Measurements from ENCODE around the gene HOXC11.

The HOXC11 gene

DNA sequence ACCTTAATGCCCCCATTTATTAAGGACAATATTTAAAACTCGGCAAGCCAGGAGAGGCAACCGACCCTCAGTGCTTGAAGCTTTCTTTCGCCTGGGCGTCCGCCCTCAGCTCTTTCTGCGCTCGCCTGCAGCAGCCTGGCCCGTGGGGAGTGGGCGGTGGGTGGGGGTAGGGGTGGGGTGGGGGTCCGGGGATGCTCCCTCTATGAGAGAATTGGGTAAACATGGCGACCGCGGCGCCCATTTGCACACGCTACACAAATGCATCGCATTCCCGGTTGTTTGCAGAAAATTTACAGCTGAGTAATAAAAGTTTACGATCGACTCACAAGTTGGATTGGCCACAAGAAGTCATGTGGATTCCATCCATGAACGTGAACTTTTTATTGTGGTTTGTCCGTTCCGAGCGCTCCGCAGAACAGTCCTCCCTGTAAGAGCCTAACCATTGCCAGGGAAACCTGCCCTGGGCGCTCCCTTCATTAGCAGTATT, 43.6 kb downstream of the HOXC11 start:
- no peak for DNase-seq (ENCODE audit: low read depth)
- TF ChIP-seq, protein P1, sequence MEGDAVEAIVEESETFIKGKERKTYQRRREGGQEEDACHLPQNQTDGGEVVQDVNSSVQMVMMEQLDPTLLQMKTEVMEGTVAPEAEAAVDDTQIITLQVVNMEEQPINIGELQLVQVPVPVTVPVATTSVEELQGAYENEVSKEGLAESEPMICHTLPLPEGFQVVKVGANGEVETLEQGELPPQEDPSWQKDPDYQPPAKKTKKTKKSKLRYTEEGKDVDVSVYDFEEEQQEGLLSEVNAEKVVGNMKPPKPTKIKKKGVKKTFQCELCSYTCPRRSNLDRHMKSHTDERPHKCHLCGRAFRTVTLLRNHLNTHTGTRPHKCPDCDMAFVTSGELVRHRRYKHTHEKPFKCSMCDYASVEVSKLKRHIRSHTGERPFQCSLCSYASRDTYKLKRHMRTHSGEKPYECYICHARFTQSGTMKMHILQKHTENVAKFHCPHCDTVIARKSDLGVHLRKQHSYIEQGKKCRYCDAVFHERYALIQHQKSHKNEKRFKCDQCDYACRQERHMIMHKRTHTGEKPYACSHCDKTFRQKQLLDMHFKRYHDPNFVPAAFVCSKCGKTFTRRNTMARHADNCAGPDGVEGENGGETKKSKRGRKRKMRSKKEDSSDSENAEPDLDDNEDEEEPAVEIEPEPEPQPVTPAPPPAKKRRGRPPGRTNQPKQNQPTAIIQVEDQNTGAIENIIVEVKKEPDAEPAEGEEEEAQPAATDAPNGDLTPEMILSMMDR (IDR thresholded peaks at IDR 0.05; ENCODE audit: insufficient read depth, low read depth, low read length, missing control alignments) = no peak
- H3K4me3 ChIP-seq (ENCODE audit: low read length) = no peak overlapping the region

DNA sequence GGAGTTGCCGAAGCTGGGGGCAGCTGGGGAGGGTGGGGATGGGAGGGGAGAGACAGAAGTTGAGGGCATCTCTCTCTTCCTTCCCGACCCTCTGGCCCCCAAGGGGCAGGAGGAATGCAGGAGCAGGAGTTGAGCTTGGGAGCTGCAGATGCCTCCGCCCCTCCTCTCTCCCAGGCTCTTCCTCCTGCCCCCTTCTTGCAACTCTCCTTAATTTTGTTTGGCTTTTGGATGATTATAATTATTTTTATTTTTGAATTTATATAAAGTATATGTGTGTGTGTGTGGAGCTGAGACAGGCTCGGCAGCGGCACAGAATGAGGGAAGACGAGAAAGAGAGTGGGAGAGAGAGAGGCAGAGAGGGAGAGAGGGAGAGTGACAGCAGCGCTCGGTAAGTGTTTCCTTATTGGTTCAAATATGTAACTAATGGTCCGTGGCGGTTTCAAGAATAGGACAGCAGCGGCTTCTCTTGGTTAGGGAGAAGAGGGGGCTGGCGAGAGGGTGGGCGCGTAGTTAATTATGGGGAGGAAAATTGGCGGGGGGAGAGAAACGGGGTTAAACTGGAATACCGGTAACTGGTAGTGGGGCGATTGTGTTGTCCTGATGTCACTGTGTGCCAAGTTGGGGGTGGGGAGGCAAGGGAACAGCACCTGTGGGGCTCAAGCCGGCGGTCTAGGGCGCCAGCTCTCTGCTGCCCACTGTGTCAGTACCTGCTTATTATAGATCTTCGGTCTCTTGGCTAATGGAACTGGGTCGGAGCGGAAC, 44.3 kb downstream of the HOXC11 start:
- TF ChIP-seq, protein P1 (IDR thresholded peaks at IDR 0.05; ENCODE audit: insufficient read depth, low read depth, low read length, missing control alignments) = no peak
- peak overlapping the region; percentile 41 for H3K4me3 ChIP-seq (ENCODE audit: low read length)
- no peak for DNase-seq (ENCODE audit: low read depth)

DNA sequence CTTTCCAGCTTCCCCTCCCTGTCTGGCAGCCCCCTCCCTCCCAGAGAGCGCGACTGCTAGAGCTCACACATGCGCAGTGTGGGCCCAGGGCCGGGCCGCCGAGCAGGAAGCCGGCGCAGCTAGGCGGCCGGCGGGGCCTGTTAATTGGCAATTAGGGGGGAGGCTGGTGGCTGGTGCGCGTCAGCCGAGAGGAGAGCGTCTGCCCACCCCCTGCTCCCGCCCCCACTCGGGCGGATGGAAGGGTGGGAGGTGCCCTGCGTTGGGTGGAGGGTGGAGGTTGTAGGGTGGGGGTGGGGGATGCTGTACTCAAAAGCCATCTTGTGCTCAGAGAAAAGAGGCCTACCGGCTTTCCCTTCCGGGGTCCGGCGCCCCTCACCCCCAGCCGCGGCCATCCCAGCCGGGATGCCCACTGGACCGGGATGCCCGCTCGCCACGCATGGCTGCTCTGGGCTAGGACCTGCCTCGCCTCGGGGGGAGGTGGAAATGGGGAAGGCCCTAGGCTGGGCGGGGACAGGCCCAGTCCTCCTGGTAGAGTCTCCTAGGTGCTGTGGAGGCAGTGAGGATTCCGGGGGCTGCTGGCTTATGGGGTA, 45.0 kb downstream of the HOXC11 start:
- DNase-seq (ENCODE audit: low read depth) = peak; percentile 44
- TF ChIP-seq, protein P1 (IDR thresholded peaks at IDR 0.05; ENCODE audit: insufficient read depth, low read depth, low read length, missing control alignments) = no peak
- peak overlapping the region; percentile 41 for H3K4me3 ChIP-seq (ENCODE audit: low read length)

DNA sequence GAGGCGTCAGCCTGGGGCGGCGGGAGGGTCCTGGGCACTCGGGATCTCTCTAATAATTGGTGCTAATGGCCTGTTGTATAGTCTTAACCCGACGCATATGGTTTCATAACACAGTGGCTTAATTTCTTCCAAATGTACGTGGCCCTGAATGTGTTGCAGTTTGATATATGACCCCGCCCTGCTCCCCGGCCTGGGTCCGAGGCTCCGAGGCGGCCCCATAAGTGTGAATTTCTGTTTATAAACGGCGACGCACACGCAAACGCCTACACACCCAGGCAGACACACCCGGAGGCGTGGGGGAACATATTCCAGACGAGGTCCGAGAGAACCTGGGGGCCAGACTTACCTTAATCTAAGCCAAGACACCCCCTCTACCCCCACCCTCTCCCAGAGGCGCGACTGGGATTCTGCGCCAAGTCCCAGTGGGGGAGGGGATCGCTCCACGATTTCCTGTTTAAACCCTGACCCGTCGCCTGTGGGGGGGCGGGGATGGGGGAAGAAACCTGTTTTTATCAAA, 45.6 kb downstream of the HOXC11 start:
- no peak for DNase-seq (ENCODE audit: low read depth)
- TF ChIP-seq, protein P1 (IDR thresholded peaks at IDR 0.05; ENCODE audit: insufficient read depth, low read depth, low read length, missing control alignments) = no peak
- peak overlapping the region; percentile 41 for H3K4me3 ChIP-seq (ENCODE audit: low read length)

DNA sequence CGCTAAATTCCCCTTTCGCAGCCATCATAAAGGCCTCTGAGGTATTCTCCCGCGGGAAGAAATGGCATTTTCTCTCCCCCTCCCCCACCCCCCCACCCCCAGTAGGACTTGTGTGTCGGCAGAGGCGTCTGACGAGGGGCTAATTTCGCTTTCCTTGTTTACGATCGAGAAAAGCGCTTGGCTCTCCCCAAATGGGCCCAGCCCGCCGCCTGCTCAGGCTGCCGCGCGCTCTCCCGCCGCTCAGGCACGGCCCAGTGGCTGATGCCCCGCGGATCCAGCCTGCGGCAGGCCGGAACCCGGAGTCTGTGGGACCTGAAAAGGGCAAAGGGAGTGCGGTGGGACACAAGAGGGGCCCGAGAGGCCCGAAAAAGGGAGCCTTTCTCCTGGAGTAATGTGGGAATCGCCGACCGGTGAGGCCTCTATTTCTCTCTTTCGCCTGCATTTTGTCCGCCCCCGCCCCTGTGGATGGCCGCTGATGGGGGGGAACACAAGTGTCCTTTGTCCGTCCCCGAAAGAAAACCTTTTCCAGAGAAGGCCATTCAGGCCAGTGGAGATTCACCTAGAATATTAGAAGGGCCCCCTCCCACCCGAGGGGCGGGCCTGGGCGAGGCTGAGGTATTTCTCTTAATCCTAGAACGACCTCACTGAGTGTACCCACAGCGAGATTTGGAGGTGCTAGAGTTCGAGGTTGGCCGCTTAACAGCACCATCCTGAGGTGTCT, 46.3 kb downstream of the HOXC11 start:
- TF ChIP-seq, protein P1 (IDR thresholded peaks at IDR 0.05; ENCODE audit: insufficient read depth, low read depth, low read length, missing control alignments) = no peak
- no peak for DNase-seq (ENCODE audit: low read depth)

DNA sequence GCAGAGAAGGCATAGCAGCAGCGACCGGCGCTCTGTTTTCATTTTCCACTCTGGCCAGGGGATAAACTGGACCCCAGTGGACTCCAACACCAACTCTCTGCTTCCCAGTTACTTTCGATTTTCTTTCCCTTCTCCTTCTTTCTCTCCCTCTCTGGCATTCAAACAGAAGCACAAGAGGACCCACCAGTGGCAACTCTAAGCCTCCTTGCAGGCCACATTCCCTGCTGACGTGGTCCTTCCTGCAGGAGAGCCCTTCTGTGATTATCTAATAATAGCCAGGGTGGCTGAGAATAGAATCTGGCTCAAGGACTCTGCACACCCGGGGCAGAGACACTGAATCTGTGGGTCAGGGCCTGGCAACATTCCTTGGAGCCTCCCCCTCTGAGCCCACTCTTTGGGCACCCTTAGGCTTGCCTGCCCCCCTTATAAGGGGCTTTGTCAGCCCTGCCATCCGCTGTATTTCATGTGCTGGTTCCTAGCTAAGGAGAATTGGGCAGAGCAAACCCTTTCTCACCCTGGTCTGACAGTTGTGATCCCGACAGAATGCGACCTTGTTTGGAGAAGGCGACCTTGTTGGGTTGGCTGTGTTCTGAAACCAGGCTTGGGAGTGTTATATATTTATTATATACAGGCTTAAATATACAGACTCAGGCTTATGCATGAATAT, 47.1 kb downstream of the HOXC11 start:
- no peak overlapping the region for H3K4me3 ChIP-seq (ENCODE audit: low read length)
- DNase-seq (ENCODE audit: low read depth) = no peak
- TF ChIP-seq, protein P1 (IDR thresholded peaks at IDR 0.05; ENCODE audit: insufficient read depth, low read depth, low read length, missing control alignments) = no peak

More for the DNA sequence above, 46.3 kb downstream of the HOXC11 start:
- H3K4me3 ChIP-seq (ENCODE audit: low read length) = no peak overlapping the region
